8988T (cell line): ENCODE measurements around the gene ABLIM2.
"Not testable (repeated sequence)": the region's sequence is repeated elsewhere in the genome, so short reads cannot be mapped to it uniquely, and the experiment has no call there.

Experiments used
- DNase-seq: peaks from one replicate; pipeline ENCODE4 v3.0.0; 2011

ABLIM2 gene

DNA sequence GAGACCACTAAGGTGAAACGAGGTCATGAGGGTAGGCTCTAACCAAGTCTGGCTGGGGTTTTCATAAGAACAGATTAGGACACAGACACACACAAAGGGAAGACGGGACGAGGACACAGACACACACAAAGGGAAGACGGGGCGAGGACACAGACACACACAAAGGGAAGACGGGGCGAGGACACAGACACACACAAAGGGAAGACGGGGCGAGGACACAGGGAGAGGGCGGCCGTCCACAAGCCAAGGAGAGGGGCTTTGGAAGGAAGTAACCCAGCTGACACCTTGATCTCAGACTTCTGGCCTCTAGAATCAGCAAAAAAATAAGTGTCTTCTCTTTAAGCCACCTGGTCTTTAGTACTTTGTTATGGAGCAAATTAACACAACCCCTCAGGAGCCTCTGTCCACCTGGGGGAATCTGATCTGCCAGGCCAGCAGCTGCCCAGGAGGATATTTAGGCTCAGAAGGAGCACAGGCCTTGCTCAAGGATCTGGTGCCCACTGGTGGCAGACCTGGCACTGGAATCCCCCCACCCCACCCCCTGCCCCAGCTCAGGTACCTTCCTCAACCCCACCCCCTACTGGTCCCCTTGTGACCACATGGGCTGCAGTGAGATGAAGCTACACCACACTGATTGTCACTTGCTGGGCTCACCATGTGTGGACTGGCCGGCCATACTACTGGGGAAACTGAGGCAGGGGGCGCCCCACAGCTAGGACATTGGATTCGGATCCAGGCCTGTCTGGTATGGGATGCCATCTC lies 2.8 kb downstream of the ABLIM2 start:
- no peak for DNase-seq

GRCh38 chr4:8155048-8155447 lies 3.6 kb downstream of the ABLIM2 start:
- no peak for DNase-seq

DNA sequence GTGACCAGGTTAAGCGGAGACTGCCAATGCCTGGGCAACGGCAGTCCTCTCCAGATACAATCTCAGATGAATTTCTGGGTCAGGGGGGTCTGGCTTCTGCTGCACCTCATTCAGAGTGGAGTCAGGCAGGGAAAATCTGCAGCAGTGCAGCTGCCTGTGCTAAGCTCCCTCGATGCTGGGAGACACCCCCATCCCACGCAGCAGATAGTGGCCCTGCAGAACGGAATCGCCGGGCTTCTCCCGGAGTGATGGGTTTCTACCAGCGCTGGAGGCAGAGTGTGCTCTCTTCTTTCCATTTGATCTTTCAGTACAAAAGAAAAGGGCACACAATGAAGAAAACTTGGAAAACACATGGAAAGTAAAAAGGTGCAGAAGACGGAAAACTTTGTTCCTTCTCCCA lies 5.2 kb downstream of the ABLIM2 start:
- DNase-seq: no peak

- DNase-seq: no peak
These were observed 5.8 kb downstream of the ABLIM2 start for GRCh38 chr4:8152865-8153257.

DNA sequence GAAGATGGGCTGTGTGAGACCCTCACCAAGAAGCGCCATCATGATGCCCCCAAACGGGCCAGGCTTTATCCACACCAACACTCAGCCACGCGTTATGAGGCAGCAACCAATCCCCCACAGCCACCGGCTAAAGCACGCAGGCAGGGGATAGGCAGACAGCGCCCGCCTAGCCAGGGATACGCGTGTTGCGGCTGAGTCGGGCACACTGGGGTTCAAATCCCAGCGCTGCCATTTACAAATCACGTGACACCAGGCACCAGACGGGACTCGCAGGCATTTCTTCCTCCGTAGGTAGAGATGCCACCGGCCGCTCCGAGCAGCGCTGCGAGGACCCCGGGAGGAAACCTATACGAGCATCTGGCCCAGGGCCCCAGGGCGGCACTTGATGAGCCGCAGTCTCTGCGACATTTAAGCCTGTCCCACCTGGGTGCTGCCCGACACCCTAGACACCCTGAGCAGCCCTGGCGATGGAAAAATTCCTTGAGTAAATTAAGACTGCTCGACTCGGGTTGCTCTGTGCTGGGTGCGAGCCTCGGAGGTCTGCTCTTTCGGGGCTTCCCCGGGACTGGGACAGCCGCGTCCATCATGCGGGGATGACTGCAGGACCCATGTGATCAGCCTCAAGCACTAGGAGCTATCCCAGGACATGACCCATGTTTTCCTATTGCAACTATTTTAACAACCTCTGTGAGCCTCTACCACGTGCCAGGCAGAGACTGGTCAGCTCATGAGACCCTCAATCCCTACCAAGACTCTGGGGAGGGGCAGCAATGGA lies 6.3 kb downstream of the ABLIM2 start:
- DNase-seq: no peak

DNA sequence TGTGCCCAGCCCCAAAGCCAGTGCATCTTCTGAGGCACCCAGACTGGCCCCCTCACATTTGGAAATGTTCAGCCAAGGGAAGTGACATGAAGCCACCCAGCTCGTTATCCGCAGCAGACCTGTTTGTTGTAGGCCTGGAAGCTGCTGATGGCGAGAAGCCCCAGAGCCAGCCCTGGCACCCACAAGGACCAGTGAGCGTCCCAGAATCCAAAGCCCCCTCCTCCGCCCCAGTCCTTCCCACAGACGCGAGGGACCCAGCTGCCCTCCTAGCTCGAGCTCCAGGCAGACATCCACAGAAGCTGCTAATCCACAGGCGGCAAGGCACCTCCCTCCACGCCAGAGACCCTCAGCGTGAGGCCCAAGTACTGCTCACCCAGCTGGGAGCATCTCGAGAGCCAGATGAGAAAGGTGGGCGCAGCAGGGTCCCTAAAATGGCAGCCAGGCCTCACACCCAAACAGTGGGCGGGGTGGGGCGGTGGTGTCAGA lies 7.4 kb downstream of the ABLIM2 start:
- no peak for DNase-seq

DNA sequence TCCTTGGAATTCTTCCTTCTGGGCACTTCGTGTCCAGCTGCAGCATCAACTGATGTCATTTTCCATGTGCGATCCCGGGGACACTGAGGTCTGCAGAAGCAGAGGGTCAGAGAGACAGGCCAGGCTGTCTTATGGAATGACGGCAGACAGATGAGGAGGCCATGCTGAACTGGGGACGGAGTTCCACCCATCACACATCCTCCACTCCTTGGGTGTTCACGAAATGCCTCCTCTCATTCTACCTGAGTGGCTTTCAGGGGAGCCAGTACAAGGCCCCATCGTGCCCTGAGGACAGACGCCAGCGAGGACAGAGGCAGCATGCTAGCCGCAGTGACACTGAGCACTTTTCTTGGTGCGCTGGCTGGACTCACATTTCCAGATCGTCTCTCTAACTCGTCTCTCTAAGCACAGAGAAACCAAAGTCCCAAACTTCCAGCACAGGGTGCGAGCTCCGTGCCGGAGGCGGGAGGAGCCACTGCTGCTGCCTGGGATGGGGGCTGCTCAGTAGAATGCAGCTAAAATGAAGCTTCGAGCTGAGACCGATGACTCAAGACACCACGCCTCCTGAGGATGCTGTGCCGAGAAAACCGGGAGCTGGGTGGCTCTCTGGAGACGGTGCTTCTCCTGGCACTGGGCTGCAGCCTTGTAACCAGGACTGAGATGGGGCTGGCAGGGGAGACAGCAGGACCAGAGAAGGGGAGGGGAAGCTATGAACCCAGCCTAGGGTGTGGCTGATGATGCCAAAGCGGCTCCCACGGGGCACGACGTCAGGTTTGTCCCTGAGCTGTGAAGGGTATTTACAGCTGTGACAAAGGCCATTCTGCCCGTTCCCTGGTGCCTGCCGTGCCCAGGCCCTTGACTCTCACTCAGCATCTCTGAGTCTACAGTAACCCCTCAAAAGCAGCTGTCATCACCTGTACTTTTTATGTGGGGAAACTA lies 8.2 kb downstream of the ABLIM2 start:
- DNase-seq: no peak

DNA sequence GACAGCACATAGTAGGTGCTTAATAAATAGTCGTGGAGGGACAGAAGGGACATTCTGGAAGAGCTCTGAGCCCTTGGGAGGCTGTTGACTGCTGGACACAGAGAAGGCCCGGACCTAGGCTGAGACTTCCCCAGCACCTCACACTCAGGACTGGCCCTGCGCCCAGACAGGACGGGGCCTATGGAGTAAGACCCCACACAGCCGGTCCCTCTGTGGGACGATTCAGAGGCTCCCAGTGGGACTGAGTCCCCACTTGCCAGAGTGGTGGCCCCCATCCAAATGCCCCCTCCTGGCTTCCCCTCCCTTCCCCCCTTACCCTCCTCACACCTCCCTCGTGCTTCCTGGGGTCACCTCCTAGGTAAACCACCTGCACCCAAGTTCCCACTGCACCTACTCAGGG lies 8.9 kb downstream of the ABLIM2 start:
- no peak for DNase-seq

- no peak for DNase-seq
These were observed 9.7 kb downstream of the ABLIM2 start for GRCh38 chr4:8148785-8149435.

DNA sequence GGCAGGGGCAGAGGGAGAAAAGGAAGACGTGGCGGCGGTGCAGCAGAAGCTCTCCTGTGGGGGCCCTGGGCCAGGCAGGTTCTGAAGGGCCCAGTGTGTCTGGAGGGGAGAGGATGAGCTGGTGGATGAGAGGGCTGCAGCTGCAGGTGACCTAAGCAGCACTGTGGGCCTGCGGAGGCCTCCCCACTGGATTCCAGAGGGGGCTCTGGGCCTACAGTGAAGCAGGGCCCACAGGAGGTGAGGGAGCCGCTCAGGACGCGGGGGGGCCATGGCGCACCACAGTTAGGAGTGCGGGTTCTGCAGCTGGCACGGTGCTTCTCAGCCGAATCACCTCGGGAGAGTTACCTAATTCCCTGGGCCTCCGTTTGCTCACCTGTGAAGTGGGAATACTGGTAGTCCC lies 10.5 kb downstream of the ABLIM2 start:
- no peak for DNase-seq

GRCh38 chr4:8147231-8147970 lies 11.2 kb downstream of the ABLIM2 start:
- DNase-seq: no peak

DNA sequence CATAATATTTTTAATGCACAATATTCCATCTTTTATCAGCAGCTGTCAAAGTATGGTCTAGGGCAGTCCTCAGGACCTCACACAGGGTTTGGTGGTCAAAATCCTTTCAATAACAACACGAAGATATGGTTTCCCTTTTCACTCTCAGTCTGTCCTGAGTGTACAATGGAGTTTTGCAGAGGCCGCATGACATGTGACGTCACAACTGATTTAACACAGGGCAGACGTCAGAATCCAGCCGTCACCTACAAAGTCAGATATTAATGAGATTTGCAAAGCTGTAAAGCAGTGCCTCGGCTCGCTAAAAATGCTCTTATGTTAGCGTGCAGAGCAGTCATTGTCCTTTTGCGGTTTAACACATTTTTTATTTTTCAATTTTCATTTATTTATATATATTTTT lies 12.5 kb downstream of the ABLIM2 start:
- no peak for DNase-seq

DNA sequence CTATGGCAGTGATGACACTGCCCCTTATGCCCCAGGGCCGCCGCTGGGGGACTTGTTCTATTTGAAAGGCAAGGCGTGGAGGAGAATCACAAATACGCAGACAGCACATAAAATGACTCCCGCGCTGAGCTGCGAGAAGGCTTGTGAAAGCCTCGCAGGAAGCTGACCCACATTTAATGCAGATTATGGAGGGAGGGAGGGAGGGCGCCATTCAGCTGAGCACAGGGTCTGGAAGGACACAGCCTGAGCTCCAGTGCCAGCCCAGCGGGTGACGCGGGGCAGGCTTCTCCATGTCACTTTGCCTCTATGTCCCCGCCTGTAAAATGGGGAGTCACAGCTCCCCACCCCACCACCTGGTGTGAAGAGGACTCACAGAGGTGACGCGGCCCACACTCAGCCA lies 14.3 kb downstream of the ABLIM2 start:
- no peak for DNase-seq

- no peak for DNase-seq
These were observed 15.0 kb downstream of the ABLIM2 start for GRCh38 chr4:8143392-8144140.

DNA sequence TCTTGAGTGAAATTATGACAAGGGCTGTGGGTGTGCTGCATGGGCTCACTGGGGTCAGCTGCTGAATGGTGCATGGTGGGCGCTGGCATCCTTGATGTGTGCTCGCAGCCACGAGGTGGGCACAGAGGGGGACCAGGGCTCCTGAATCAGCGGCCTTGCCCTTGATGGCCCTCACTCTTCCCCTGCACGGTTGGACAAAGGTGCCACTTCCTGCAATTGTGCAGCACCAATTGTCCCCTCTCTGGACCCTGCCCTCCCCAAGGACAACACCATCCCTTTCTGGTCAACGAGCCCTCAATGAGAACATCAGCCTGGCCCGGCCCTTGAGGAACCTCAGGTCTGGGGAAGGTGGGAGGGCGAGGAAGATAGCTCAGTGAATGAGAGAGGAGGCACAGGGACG lies 16.1 kb downstream of the ABLIM2 start:
- DNase-seq: no peak

- DNase-seq: no peak
These were observed 16.7 kb downstream of the ABLIM2 start for GRCh38 chr4:8141935-8142334.

GRCh38 chr4:8140915-8141314 lies 17.7 kb downstream of the ABLIM2 start:
- no peak for DNase-seq

DNA sequence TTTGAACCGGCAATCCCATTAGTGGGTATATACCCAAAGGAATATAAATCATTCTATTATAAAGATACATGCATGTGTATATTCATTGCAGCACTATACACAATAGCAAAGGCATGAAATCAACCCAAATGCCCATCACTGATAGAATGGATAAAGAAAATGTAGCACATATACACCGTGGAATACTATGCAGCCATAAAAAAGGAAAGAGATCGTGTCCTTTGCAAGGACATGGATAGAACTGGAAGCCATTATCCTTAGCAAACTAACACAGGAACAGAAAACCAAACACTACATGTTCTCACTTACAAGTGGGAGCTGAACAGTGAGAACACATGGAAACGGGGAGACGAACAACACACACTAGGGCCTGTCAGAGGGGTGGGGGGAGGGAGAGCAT lies 18.9 kb downstream of the ABLIM2 start:
- DNase-seq: not testable (repeated sequence)

DNA sequence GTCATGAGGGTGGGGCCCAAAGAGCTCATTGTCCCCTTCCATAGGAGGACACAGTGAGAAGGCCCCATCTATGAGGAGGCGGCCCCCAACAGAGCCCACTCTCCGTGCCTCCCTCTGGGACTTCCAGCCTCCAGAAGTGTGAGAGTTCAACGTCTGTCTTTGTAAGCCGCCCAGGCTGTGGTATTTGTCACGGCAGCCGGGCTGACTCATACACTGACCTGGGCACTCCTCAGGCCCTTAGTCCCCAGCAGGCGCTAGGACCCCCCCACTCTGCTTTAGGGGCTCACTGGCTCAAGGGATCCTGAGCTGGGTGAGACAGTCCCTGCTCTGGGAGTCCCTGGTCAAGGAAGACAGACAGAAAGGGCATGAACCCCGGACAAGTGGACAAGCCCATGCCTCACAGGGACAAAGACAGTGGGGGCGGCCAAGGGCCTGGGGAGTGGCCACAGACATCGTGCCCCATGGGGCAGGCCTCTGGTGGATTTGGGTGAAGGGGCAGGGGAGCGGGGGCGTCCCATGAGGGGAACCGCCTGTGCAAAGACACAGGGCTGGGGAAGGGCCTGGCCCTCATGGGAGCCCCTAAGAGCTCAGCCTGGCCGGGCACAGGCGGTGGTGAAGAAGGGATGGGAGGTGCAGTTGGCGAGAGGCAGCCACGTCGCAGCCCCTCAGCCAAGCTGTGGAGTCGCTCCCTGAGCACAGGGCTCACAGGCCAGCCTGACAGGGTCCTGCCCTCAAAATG lies 21.5 kb downstream of the ABLIM2 start:
- DNase-seq: no peak

DNA sequence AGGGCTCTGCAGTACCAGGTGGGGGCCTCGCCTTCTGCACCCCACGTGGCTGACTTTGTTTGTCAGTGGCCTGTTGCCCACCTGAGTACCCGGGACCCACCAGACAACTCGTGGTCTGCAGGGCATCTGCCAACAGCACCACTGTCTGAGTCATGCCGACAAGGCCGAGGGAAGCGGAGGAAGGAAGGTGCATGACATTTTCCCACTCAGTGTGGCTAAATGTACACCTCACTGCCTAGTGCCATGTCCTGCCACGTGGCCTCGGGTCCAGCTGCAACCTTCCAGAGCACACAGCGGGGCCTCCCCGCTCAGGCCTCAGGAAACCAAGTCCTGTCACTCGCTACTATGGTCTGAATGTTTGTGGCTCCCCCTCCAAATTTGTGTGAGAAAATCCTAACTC lies 22.1 kb downstream of the ABLIM2 start:
- no peak for DNase-seq
